HepG2 (cell line): Measurements from ENCODE around the gene OLAH. TPM values are rescaled to one million over a fixed set of nuclear protein-coding genes. Genes with fewer than 3 reads are reported as not detected.

Experiments used
- ATAC-seq: fragments of 200-7000 bp; cut with Tn5 transposase; 3 replicates; pipeline ENCODE4 v1.9.1; 2020; ENCODE audit warnings: mild to moderate bottlenecking, moderate library complexity
- BruUV-seq: library from RNA; stranded (reverse); fragments of 400-500 nt; replicated peaks from 2 replicates; lab custom pipeline; 2021; lab: Mats Ljungman, UMichigan
- CTCF ChIA-PET: fragments of 300-600 bp; formaldehyde crosslinking; extraction: SDS; loops from one replicate; lab custom pipeline; 2021; ENCODE audit warnings: low total read pairs, inconsistent platforms, low intra/inter-chr PET ratio; lab: Yijun Ruan, JAX
- POLR2A ChIA-PET: fragments of 350-600 bp; sonication (Branson Sonifier 250); formaldehyde crosslinking; loops from one replicate; lab custom pipeline; 2020; ENCODE audit warnings: antibody characterized with exemption, inconsistent platforms; lab: Yijun Ruan, JAX
- DNase-seq: peaks from one replicate; pipeline ENCODE4 v3.0.0-alpha.2; 2015; ENCODE audit warnings: low spot score
- FAIRE-seq: peaks from 3 replicates; lab custom pipeline; 2011; peaks lifted over from hg19 to GRCh38; lab: Jason Lieb, UNC
- H2AFZ ChIP-seq: one replicate; pipeline ENCODE4 v1.6.1; 2011; ENCODE audit warnings: low read length, inconsistent platforms
- H3K27ac ChIP-seq: fragments of 300-600 bp; 3 replicates; pipeline ENCODE4 v1.8.0; 2011; ENCODE audit warnings: mixed run types, mild to moderate bottlenecking, mixed read lengths, low read length, inconsistent platforms; ENCODE audit not compliant: insufficient read depth; ENCODE audit errors: extremely low read length
- H3K27me3 ChIP-seq, 2 experiments: fragments of 200-600 bp in 1 of 2; 2 replicates in 1 of 2; 3 replicates in 1 of 2; pipeline versions ENCODE4 v1.6.0 to v1.8.0; 2011; ENCODE audit warnings: low read length in 2 of 2, mild to moderate bottlenecking in 2 of 2, moderate library complexity in 2 of 2, inconsistent platforms in 1 of 2; ENCODE audit not compliant: insufficient read depth in 2 of 2, control insufficient read depth in 1 of 2
- H3K36me3 ChIP-seq, 2 experiments: fragments of 200-600 bp in 1 of 2; replicated peaks in 1 of 2; 2 replicates in 1 of 2; 3 replicates in 1 of 2; pipeline versions ENCODE4 v1.5.1 to v1.8.0; 2011; ENCODE audit warnings: low read length in 2 of 2, inconsistent platforms in 1 of 2; ENCODE audit not compliant: insufficient read depth in 2 of 2, control insufficient read depth in 1 of 2
- H3K4me1 ChIP-seq: 2 replicates; pipeline ENCODE4 v1.5.1; 2012; ENCODE audit warnings: low read length, inconsistent platforms; ENCODE audit not compliant: insufficient read depth
- H3K4me2 ChIP-seq: 2 replicates; pipeline ENCODE4 v1.6.0; 2011; ENCODE audit warnings: low read depth, low read length, inconsistent platforms
- H3K4me3 ChIP-seq, 3 experiments: fragments of 200-600 bp in 1 of 3; sonication (generic), shearing (Covaris generic) in 1 of 3; replicated peaks in 1 of 3; 2 replicates each; pipeline ENCODE4 v1.5.1; 2011 to 2016; ENCODE audit warnings: low read length in 3 of 3, inconsistent platforms in 2 of 3, low read depth in 2 of 3, mild to moderate bottlenecking in 2 of 3, control low read depth in 1 of 3, mixed read lengths in 1 of 3; ENCODE audit not compliant: insufficient read depth in 1 of 3
- H3K79me2 ChIP-seq: one replicate; pipeline ENCODE4 v1.6.1; 2011; ENCODE audit warnings: low read length, inconsistent platforms; ENCODE audit not compliant: insufficient read depth
- H3K9ac ChIP-seq: 2 replicates; pipeline ENCODE4 v1.6.0; 2011; ENCODE audit warnings: mild to moderate bottlenecking, low read depth, low read length, inconsistent platforms; ENCODE audit not compliant: insufficient read depth
- H3K9me3 ChIP-seq: 2 replicates; pipeline ENCODE4 v1.5.1; 2012; ENCODE audit warnings: mild to moderate bottlenecking, low read length
- H4K20me1 ChIP-seq: 2 replicates; pipeline ENCODE4 v1.6.0; 2011; ENCODE audit warnings: inconsistent platforms, mild to moderate bottlenecking, low read length, moderate library complexity; ENCODE audit not compliant: insufficient read depth
- ATF7 ChIP-seq, 2 experiments: fragments of 450-650 bp in 1 of 2; sonication (generic) in 1 of 2; formaldehyde crosslinking in 1 of 2; IDR thresholded peaks; 2 replicates each; pipeline versions ENCODE4 v1.4.0 to v1.6.1; 2016 to 2020; ENCODE audit warnings: antibody characterized with exemption in 1 of 2, mild to moderate bottlenecking in 1 of 2, missing genetic modification reagents in 1 of 2
- CBX1 ChIP-seq: IDR thresholded peaks from one replicate; pipeline ENCODE4 v1.6.1; 2016; ENCODE audit warnings: antibody characterized with exemption, low read depth
- HNRNPLL ChIP-seq: fragments of 200-400 bp; formaldehyde crosslinking; IDR thresholded peaks from 2 replicates; pipeline ENCODE4 v1.6.1; 2017; ENCODE audit warnings: mild to moderate bottlenecking, low read depth, low read length; ENCODE audit not compliant: poor library complexity, severe bottlenecking
- MTF1 ChIP-seq: sonication (generic); formaldehyde crosslinking; IDR thresholded peaks from 2 replicates; pipeline ENCODE4 v1.5.0; 2020; ENCODE audit warnings: missing genetic modification reagents
- NFIB ChIP-seq: sonication (generic); formaldehyde crosslinking; IDR thresholded peaks from 2 replicates; pipeline ENCODE4 v1.9.0; 2021; ENCODE audit warnings: missing genetic modification reagents, mild to moderate bottlenecking, borderline replicate concordance
- NR1H2 ChIP-seq: sonication (generic); formaldehyde crosslinking; IDR thresholded peaks from 2 replicates; pipeline ENCODE4 v1.8.1; 2022; ENCODE audit warnings: low read depth, missing genetic modification reagents, borderline replicate concordance
- SKIL ChIP-seq: sonication (generic); formaldehyde crosslinking; IDR thresholded peaks from 2 replicates; pipeline ENCODE4 v1.8.0; 2022; ENCODE audit warnings: missing genetic modification reagents, mild to moderate bottlenecking, moderate library complexity, borderline replicate concordance
- ZFP90 ChIP-seq: sonication (generic); formaldehyde crosslinking; IDR thresholded peaks from 2 replicates; pipeline ENCODE4 v1.8.0; 2022; ENCODE audit warnings: missing genetic modification reagents, mild to moderate bottlenecking, inconsistent platforms, borderline replicate concordance
- ZNF761 ChIP-seq: sonication (generic); formaldehyde crosslinking; conservative IDR thresholded peaks from 2 replicates; pipeline ENCODE4 v1.4.0; 2020; ENCODE audit warnings: mild to moderate bottlenecking, missing genetic modification reagents
- WGBS: methylation state at CpG from one replicate; pipeline ENCODE4 v1.1.6; 2017; ENCODE audit warnings: low lambda C conversion rate; 5-methylcytosine and 5-hydroxymethylcytosine counted together
- in situ Hi-C: cut with HindIII; loops from 2 replicates; pipeline ENCODE4 v1.10.0; 2017; ENCODE audit warnings: low pct_unique_long_range_greater_than_20kb; ENCODE audit not compliant: extremely low pct_ligation_motif_present
- intact Hi-C: fragments of 100-400 bp; cut with micrococcal nuclease; formaldehyde crosslinking; loops from one replicate; pipeline ENCODE4 v1.10.0; 2022; ENCODE audit not compliant: unreplicated experiment
- polyA plus RNA-seq, 8 experiments: library from polyadenylated mRNA; depleted of rRNA in 3 of 8; stranded (reverse) in 7 of 8; unstranded in 1 of 8; fragments of >200 nt; fragmentation: Illumina TruSeq in 4 of 8; extraction: Trizol in 4 of 8; gene quantifications; 2 replicates each; pipeline versions ENCODE4 v1.2.1 to v1.2.3, GENCODE V29; 2011 to 2016; ENCODE audit warnings: low read depth in 4 of 8, missing spikeins in 1 of 8, mixed read lengths in 1 of 8; ENCODE audit not compliant: insufficient read depth in 1 of 8
- total RNA-seq, 5 experiments: library from RNA; depleted of rRNA; stranded (reverse); fragments of >200 nt; fragmentation: Illumina TruSeq; extraction: Trizol; gene quantifications; 2 replicates each; pipeline ENCODE4 v1.2.3, GENCODE V29; 2016; ENCODE audit warnings: low read depth in 1 of 5

The OLAH gene
- total and polyA plus RNA-seq, 2 of the 13 experiments (the other 11 are each of a cell fraction or from before 2014, with no cell fraction given): 0.13 TPM; not detected in 1

DNA sequence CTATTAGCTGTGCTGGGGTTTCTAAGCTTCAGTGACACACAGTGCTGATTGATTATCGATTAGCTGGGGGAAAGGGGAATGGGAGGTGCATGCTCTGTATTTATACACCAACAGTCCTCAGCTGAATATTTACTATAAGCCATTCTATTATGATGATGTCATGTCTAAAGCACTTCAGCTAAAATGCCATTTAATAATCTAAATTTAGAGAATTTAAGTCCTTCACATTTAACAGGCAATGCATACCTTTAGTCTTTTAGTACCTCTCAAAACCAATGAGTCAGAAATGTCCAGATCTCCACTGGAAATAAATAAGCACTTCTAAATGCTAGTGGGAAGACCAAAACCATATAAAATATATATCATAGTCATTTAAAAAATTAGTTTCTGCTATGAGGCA, 78.0 kb downstream of the OLAH start:
- no peak overlapping the region for H3K4me2 ChIP-seq
- in situ Hi-C loops (no loop called here), intact Hi-C loops (no loop called here)
- H3K36me3 ChIP-seq: peaks cover 12 to 46% of the 10 kb centered on the region in 2 experiments; a peak in 4 of 5 replicates
- TF ChIP-seq ATF7 (IDR thresholded peaks at IDR 0.05) (peak; percentile 71), ATF7 (CRISPR knock-in tag; IDR thresholded peaks at IDR 0.05) (no peak), ZFP90 (CRISPR knock-in tag) (no peak)
- CTCF ChIA-PET: no interaction called here
- FAIRE-seq (no peak), ATAC-seq (no peak), DNase-seq (no peak)
- H3K4me3 ChIP-seq: no peak overlapping the region
- no peak overlapping the region for H3K27ac ChIP-seq
- no peaks in the 10 kb centered on the region for H3K9me3 ChIP-seq
- H3K9ac ChIP-seq: no peak overlapping the region
- WGBS: 88% methylated on average over 1 of the region's 1 CpG
- H2AFZ ChIP-seq: no peak overlapping the region
- BruUV-seq: no TSS peak
- no peaks in the 10 kb centered on the region for H3K27me3 ChIP-seq
- no peaks in the 10 kb centered on the region for H3K79me2 ChIP-seq
- no peaks in the 10 kb centered on the region for H4K20me1 ChIP-seq
- no peaks in the 10 kb centered on the region for H3K4me1 ChIP-seq
- POLR2A ChIA-PET: no interaction called here

GRCh38 chr10:15122477-15123030, 78.8 kb downstream of the OLAH start:
- H3K36me3 ChIP-seq: peaks cover 12 to 46% of the 10 kb centered on the region in 2 experiments; a peak in 4 of 5 replicates
- H3K27ac ChIP-seq: no peak overlapping the region
- no peaks in the 10 kb centered on the region for H3K79me2 ChIP-seq
- ATAC-seq: no peak
- TF ChIP-seq ZNF761 (no peak), CBX1 (no peak), MTF1 (CRISPR knock-in tag) (no peak), NFIB (no peak), SKIL (CRISPR knock-in tag) (no peak), HNRNPLL (no peak), NR1H2 (no peak)
- CTCF ChIA-PET: no interaction called here
- H3K9ac ChIP-seq: no peak overlapping the region
- 98% methylated on average over 9 of the region's 9 CpGs for WGBS
- no peak for DNase-seq
- intact Hi-C loops (no loop called here), in situ Hi-C loops (no loop called here)
- POLR2A ChIA-PET: no interaction called here
- no TSS peak for BruUV-seq
- no peak for FAIRE-seq
- H3K4me3 ChIP-seq: no peak overlapping the region
- H2AFZ ChIP-seq: no peak overlapping the region
- H3K27me3 ChIP-seq: no peaks in the 10 kb centered on the region
- H3K9me3 ChIP-seq: no peaks in the 10 kb centered on the region
- H4K20me1 ChIP-seq: no peaks in the 10 kb centered on the region
- no peaks in the 10 kb centered on the region for H3K4me1 ChIP-seq
- no peak overlapping the region for H3K4me2 ChIP-seq
